H1 (cell line): Measurements from ENCODE around the gene MMP8.

ENCODE experiments used
- BACH1 ChIP-seq: IDR thresholded peaks from 2 replicates; pipeline ENCODE4 v1.6.1; 2012; ENCODE audit warnings: low read length, improper control_type of control experiment
- CTCF ChIP-seq, 3 experiments: IDR thresholded peaks; 1 replicate in 2 of 3; 2 replicates in 1 of 3; pipeline versions ENCODE4 v1.5.1 to v1.6.1; 2011; ENCODE audit warnings: low read length in 3 of 3, mild to moderate bottlenecking in 3 of 3, inconsistent platforms in 2 of 3, low read depth in 1 of 3, moderate library complexity in 1 of 3; ENCODE audit not compliant: insufficient read depth in 1 of 3; ENCODE audit errors: control extremely low read depth in 1 of 3
- EZH2 ChIP-seq: fragments of 200-600 bp; sonication (generic); IDR thresholded peaks from 2 replicates; pipeline ENCODE4 v1.7.1; 2012; ENCODE audit warnings: low read depth, mild to moderate bottlenecking, moderate library complexity, low read length, inconsistent platforms; ENCODE audit not compliant: severe bottlenecking
- HDAC2 ChIP-seq, 2 experiments: fragments of 300-600 bp in 1 of 2; sonication (generic) in 1 of 2; IDR thresholded peaks; 2 replicates each; pipeline ENCODE4 v1.6.1; 2011 to 2012; ENCODE audit warnings: low read depth in 2 of 2, low read length in 2 of 2, mild to moderate bottlenecking in 2 of 2, moderate library complexity in 2 of 2, borderline replicate concordance in 1 of 2, inconsistent platforms in 1 of 2
- MAFK ChIP-seq: IDR thresholded peaks from 2 replicates; pipeline ENCODE4 v1.6.1; 2012; ENCODE audit warnings: low read depth, mild to moderate bottlenecking, improper control_type of control experiment, low read length
- POLR2A ChIP-seq, 2 experiments: IDR thresholded peaks; 1 replicate in 1 of 2; 2 replicates in 1 of 2; pipeline ENCODE4 v1.6.1; 2011; ENCODE audit warnings: low read depth in 2 of 2, low read length in 2 of 2, mild to moderate bottlenecking in 2 of 2; ENCODE audit errors: control extremely low read depth in 1 of 2
- POLR2AphosphoS5 ChIP-seq: IDR thresholded peaks from 2 replicates; pipeline ENCODE4 v1.6.1; 2011; ENCODE audit warnings: low read depth, low read length
- RAD21 ChIP-seq, 2 experiments: IDR thresholded peaks in 1 of 2; conservative IDR thresholded peaks in 1 of 2; 2 replicates each; pipeline ENCODE4 v1.6.1; 2011; ENCODE audit warnings: low read depth in 2 of 2, low read length in 2 of 2, improper control_type of control experiment in 1 of 2, inconsistent platforms in 1 of 2, mild to moderate bottlenecking in 1 of 2, moderate library complexity in 1 of 2
- SP1 ChIP-seq: IDR thresholded peaks from 2 replicates; pipeline ENCODE4 v1.6.1; 2011; ENCODE audit warnings: low read depth, low read length
- SRF ChIP-seq: IDR thresholded peaks from 2 replicates; pipeline ENCODE4 v1.6.1; 2011; ENCODE audit warnings: mild to moderate bottlenecking, low read depth, low read length, moderate library complexity
- USF2 ChIP-seq: IDR thresholded peaks from 2 replicates; pipeline ENCODE4 v1.6.1; 2011; ENCODE audit warnings: low read length, improper control_type of control experiment

- no peak for TF ChIP-seq POLR2A (IDR thresholded peaks at IDR 0.05; ENCODE audit: control extremely low read depth in 1 of 2, low read depth in 2 of 2, low read length in 2 of 2)
- no peak for TF ChIP-seq HDAC2 (IDR thresholded peaks at IDR 0.05; ENCODE audit: borderline replicate concordance in 1 of 2, low read depth in 2 of 2, low read length in 2 of 2)
- TF ChIP-seq USF2, result no peak
- TF ChIP-seq SP1, result no peak
- no peak for TF ChIP-seq MAFK
- TF ChIP-seq POLR2AphosphoS5, result no peak
- no peak for TF ChIP-seq SRF
- TF ChIP-seq BACH1, result no peak
- no peak for TF ChIP-seq CTCF (IDR thresholded peaks at IDR 0.05; ENCODE audit: control extremely low read depth in 1 of 3, insufficient read depth in 1 of 3, low read depth in 1 of 3, low read length in 3 of 3)
- no peak for TF ChIP-seq EZH2
- TF ChIP-seq RAD21 (IDR thresholded peaks at IDR 0.05 in 1 of 2, conservative IDR thresholded peaks at IDR 0.05 in 1 of 2; ENCODE audit: low read depth in 2 of 2, low read length in 2 of 2), result no peak
Observed at GRCh38 chr11:102773386-102773785, 48.6 kb upstream of the MMP8 start.
